WERI-Rb-1 (cell line): ENCODE measurements around the gene ERMARD.

Experiments
- DNase-seq: peaks from one replicate; pipeline ENCODE4 v3.0.0-alpha.2; 2020
- H3K27ac ChIP-seq: fragments of 250-450 bp; sonication (Bioruptor Pico); 2 replicates; pipeline ENCODE4 v1.5.1; 2020; ENCODE audit warnings: mild to moderate bottlenecking, moderate library complexity
- H3K27me3 ChIP-seq: fragments of 250-450 bp; sonication (Bioruptor Pico); 2 replicates; pipeline ENCODE4 v1.5.1; 2021; ENCODE audit warnings: mild to moderate bottlenecking, low read depth, moderate library complexity; ENCODE audit not compliant: insufficient read depth, severe bottlenecking
- H3K36me3 ChIP-seq: fragments of 250-450 bp; sonication (Bioruptor Pico); 2 replicates; pipeline ENCODE4 v1.5.1; 2020; ENCODE audit warnings: mild to moderate bottlenecking, moderate library complexity
- H3K4me3 ChIP-seq: 2 replicates; pipeline ENCODE4 v1.5.1; 2011; ENCODE audit warnings: low read depth, mild to moderate bottlenecking, control low read depth, low read length
- H3K9me3 ChIP-seq: fragments of 250-450 bp; sonication (Bioruptor Pico); 2 replicates; pipeline ENCODE4 v1.5.1; 2021; ENCODE audit warnings: mild to moderate bottlenecking, moderate library complexity; ENCODE audit not compliant: severe bottlenecking
- CTCF ChIP-seq: IDR thresholded peaks from 2 replicates; pipeline ENCODE4 v1.5.1; 2011; ENCODE audit warnings: low read depth, mild to moderate bottlenecking, control low read depth, inconsistent platforms, low read length

Gene ERMARD

DNA sequence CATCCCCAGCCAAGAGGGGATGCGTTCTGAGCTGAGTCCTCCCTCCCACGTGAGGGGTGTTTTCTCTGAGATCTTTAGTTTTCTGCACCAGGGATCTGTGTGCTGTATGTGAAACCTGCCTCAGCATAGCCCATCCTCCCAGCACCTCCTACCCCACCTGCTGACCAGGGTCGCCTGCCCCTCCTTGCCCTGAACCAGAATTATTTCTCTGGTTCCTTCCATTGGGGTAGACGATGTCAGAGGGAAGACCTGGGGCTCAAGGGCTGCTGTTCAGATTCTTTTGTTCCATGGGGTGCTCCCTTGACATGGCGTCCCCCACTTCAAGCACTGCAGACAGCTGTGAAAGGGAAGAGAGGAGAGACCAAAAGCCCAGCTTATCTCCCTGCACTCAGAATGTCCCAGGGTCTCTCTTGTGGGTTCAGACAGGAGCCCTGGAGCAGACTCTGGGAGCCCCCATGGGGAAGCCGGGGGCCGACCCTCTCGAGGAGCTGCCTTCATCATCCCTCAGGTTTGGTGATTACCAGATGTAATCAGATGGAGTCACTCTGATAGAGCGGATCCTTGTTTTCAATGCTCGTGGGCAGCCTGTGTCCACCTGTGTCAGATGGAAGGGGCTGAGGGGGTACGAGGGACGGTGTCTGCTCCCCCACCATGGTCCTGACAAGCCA is 74.3 kb downstream of the ERMARD start:
- Histone ChIP-seq H3K4me3 (no peak overlapping the region), H3K36me3 (no peaks in the 10 kb centered on the region), H3K27ac (no peak overlapping the region), H3K27me3 (peaks cover 3% of the 10 kb centered on the region), H3K9me3 (peaks cover 7% of the 10 kb centered on the region)
- no peak for TF ChIP-seq CTCF
- no peak for DNase-seq

GRCh38 chr6:169826697-169827096 is 75.3 kb downstream of the ERMARD start:
- Histone ChIP-seq H3K9me3 (peaks cover 7% of the 10 kb centered on the region), H3K27me3 (peaks cover 13% of the 10 kb centered on the region), H3K27ac (no peak overlapping the region), H3K36me3 (no peaks in the 10 kb centered on the region), H3K4me3 (no peak overlapping the region)
- TF ChIP-seq CTCF: no peak
- no peak for DNase-seq

GRCh38 chr6:169827290-169827717 is 75.9 kb downstream of the ERMARD start:
- no peak for DNase-seq
- no peak overlapping the region for H3K27ac ChIP-seq
- H3K27me3 ChIP-seq: peaks cover 20% of the 10 kb centered on the region

GRCh38 chr6:169828176-169828575 is 76.8 kb downstream of the ERMARD start:
- Histone ChIP-seq H3K27me3 (peaks cover 28% of the 10 kb centered on the region), H3K36me3 (no peaks in the 10 kb centered on the region), H3K9me3 (peaks cover 7% of the 10 kb centered on the region), H3K4me3 (no peak overlapping the region), H3K27ac (no peak overlapping the region)
- TF ChIP-seq CTCF: no peak
- no peak for DNase-seq

More at GRCh38 chr6:169827290-169827717, 75.9 kb downstream of the ERMARD start:
- peaks cover 7% of the 10 kb centered on the region for H3K9me3 ChIP-seq
- TF ChIP-seq CTCF: no peak
- no peaks in the 10 kb centered on the region for H3K36me3 ChIP-seq
- no peak overlapping the region for H3K4me3 ChIP-seq

DNA sequence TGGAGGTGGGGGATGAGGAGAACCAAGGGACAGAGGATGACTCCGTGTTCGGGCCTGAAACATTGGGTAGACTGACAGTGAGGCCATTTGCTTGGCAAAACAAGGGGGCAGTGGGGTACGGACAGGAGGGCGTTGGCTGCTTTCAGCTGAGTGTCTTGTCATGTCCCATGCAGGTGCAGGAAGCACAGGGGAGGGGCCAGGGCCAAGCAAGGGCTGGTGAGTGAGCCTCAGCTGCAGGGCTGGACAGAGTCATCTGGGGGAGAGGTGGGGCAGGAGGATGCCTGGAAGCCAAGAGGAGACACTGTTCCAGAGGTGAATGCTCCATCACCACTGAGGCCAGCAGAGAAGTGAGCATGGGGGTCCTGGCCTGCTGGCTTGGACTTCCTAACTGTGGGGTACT is 78.4 kb downstream of the ERMARD start:
- TF ChIP-seq CTCF: no peak
- Histone ChIP-seq H3K9me3 (peaks cover 7% of the 10 kb centered on the region), H3K27me3 (peaks cover 28% of the 10 kb centered on the region), H3K4me3 (no peak overlapping the region), H3K27ac (no peak overlapping the region), H3K36me3 (no peaks in the 10 kb centered on the region)
- no peak for DNase-seq

GRCh38 chr6:169830876-169831275 is 79.5 kb downstream of the ERMARD start:
- TF ChIP-seq CTCF: no peak
- H3K36me3 ChIP-seq: no peaks in the 10 kb centered on the region
- DNase-seq: no peak
- H3K9me3 ChIP-seq: peaks cover 7% of the 10 kb centered on the region
- no peak overlapping the region for H3K4me3 ChIP-seq
- H3K27ac ChIP-seq: no peak overlapping the region
- peaks cover 34% of the 10 kb centered on the region for H3K27me3 ChIP-seq
